ENCODE measurements around the gene A2M.
A peak's percentile ranks its signal among the peaks of the same experiment; 100 is the strongest.

Gene A2M

DNA sequence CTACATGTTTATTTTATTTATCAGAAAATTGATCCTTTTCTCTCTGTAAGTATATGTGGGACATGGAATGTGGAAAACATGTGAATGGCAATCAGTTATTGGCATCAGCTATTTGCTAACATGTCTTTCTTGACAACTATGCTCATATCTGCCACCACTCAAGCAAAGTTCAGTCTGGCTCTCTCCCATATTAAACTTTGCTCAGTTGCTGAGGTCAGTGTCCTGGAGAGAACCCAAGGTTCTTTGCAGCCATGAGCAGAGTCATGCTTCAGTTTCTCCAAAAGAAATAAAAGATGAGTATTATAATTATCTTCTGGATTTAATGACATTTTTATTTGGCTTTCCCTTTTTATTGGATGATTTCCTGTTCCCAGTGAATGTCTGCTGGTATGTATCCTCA, 42.6 kb downstream of the A2M start:
- DNase-seq (ENCODE audit: low spot score), result no peak

DNA sequence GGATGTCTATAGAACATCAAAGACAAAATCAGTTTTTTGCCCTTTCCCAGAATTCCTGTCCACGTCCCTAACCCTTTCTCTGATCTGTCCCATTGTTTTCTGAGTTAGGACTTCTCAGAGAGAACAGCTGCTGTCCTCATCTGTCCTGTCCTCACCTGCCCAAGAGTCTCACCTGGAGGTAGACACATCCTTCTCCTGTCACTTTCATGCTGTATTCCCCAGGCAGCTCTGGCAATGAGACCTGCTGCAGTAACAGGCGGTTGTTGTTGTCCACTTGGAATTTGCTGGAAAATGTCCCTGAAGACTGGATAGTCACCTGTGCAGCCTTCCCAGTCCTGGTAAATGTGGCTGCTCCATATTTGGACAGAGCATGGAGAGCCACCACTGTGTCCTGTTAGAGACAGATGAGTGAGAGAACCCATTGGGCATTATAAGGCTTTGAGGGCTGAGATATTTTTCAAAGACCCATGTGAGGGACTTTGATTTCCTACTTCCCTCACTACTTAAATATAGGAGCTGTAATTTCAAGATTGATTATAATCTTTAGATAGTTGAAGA, 43.2 kb downstream of the A2M start:
- no peak for DNase-seq (ENCODE audit: low spot score)

DNA sequence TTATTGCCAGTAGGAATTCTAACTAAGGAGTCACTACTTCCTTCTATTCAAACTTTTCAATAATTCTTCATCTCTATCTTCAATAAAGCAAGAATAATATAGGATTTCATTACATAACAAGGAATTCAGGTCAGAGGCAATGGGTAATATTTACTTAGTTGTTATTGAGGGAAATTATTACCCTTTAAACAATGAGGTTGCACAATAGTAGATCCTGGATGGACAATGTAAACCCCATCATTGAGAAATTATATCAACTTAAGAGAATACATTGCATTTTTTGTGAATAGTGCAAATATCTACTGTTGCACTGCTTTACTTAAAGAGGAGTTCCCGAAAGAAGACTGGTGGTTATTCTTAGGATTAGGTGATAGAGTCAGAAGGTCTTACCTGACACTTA, 43.8 kb downstream of the A2M start:
- DNase-seq (ENCODE audit: low spot score), result no peak

DNA sequence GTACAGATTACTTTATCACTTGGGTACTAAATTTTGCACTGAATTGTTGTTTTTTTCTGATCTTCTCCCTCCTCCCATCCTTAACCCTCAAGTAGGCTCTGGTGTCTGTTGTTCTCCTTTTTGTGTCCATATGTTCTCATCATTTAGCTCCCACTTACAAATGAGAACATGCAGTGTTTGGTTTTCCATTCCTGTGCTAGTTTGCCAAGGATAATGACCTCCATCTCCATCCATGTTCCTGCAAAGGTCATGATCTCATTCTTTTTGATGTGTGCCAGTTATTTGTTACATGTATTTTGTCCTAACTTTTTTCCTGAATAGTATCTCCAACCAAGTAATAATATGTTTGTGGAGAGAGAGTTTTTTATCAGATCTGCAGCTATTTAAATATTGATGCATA, 44.2 kb downstream of the A2M start:
- no peak for DNase-seq (ENCODE audit: low spot score)

DNA sequence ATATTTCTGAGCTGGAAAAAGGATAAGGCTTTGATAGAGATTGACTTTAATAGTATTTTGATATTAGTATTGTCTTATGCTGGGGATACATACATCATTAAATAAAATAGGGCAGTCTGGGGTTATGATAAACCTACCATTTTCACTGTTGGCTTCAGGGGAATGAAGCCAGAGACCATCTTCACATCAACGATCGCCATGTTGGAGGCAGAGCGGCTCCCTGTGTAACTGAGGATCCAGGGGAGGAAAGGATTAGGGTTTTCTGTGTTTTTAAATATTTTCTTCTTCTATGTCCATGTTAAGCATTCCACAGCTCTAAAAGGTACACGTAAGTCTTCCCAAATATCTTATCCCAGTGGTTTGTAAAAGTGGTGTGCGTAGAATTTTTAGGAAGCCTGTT, 45.4 kb downstream of the A2M start:
- no peak for DNase-seq (ENCODE audit: low spot score)

DNA sequence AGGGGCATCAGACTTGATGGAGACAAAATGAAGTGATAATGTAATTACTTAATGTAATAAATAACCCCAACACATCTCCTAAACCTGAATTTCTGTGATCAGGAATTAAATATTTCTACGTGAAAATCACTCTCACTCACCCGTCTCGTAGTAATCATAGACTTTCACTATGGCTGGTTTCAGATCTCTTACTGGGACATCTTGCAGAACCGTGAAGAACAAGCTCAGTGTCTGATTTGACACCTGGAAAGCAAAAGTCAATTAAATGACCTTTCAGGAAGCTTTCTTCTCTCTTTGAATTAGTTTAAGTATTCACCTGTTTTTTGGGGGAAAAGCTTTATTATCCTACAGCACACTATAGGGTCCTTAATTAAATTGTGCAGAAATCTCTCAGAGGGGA, 47.1 kb downstream of the A2M start:
- DNase-seq (ENCODE audit: low spot score), result no peak

DNA sequence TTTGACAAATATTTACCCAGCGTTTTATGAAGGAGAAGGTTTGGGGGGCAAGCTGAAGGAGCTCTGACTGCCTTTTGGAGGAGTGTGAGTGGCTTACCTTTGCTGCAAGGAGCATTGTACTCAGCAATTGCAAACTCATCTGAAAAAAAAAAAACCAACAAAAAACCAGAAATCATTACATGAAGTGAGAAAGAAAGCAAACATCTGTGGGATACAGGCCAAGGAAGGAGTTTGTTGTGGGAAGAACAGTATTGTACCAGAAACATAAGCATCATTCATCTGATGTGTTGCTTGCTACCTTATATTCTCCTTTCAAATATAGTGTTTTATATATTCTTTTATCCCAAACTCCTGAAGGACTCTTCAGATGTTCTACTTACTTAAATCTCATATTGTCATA, 47.6 kb downstream of the A2M start:
- DNase-seq (ENCODE audit: low spot score), result no peak

DNA sequence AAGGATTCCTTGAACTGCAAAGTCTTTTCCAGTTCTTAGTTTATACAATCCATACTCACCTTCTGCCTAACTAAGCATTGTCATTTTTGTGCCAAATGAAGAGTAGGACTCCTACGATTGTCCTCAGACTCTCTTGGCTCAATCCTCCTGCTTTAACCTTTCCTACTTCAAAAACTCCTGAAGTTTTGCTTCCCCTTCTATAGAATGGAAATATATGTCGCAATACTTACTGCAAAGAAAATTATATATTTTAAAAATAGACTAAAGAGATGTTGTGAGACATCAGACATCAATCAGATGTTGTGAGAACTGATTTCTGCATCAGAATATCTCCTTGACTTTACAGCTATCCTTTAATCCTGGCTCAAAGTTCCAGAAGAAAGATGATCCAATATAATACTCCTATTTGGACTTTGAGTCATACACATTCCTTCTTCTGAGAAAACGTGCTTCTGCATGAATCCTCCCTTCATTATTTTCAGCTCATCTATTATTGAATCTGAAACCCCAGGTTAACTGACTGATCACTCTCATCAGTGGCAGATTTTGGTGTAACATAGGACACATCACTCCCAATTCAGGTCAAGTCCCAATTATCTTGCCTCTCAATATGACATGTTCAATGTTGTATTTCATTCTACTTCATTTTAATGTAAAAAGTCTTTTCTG, 48.8 kb downstream of the A2M start:
- no peak for DNase-seq (ENCODE audit: low spot score)

DNA sequence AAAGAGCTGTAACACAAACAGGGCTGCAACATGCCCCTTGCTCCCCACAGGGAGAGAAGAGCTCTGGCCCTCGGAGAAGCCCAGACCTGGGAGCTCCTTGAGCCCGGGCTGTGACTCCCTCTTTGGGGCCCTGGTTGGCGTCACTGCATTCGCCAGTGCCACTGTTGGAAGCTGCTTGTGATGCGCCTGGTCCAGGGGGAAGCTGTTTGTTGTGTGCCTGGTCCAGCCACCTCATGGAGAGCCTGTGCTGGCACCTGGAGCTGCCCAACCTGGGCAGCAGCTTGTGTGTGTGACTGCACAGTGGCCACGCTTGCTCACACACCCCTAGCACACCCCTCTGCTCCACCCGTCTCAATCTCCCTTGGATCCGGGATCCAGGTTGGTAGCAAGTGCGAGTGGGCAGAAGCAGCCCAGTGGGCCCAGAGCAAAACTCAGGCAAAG, 49.5 kb downstream of the A2M start:
- DNase-seq (ENCODE audit: low spot score), result no peak

DNA sequence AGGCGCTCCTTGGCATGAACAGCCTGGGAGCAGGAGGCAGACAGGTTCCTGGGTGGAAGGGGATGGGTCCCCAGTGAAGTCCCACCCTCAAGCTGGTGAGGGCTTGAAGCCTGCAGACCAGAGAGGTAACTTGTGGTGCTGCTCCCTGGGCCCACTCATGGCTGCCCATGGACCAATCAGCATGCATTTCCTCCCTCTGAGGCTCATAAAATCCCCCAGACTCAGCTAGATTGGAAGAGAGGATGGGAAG, 50.2 kb downstream of the A2M start:
- no peak for DNase-seq (ENCODE audit: low spot score)

DNA sequence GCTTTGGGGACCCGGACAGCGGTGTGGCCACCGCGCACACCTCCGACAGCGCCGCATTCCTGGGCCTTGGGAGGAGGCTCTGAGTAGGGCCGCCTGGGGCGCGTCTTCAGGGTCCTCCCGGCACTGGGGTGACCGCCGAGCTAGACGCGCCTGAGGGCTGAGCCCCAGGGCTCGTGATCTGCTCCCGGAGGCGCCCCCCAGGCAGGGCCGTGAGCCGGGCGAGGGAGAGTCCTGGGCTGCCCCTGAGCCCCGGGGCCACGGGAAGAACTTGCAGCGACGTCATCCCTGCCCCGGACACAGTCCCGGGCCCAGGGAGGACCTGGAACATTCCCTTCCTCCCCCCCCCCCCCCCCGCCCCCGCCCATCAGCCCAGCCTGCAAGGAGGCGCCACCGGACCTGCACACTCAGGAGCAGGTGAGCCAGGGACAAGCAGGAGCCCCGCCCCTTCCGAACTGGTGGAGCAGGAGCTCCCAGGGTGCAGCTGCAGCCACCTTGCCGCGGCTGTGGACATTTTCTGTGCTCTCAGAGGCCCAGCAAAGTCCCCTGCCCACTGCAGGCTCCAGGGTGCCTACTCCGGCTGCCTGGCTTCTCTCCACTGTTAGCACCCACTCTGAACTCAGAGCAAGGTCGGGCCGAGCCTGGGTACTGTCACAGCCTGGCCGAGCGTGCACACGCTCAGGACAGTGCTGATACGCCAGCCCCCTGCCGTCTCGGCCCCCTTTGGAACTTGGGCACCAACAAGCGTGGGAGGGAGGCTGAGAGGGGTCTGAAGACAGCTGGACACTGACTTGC, 50.7 kb downstream of the A2M start:
- DNase-seq (ENCODE audit: low spot score), result peak; percentile 83

DNA sequence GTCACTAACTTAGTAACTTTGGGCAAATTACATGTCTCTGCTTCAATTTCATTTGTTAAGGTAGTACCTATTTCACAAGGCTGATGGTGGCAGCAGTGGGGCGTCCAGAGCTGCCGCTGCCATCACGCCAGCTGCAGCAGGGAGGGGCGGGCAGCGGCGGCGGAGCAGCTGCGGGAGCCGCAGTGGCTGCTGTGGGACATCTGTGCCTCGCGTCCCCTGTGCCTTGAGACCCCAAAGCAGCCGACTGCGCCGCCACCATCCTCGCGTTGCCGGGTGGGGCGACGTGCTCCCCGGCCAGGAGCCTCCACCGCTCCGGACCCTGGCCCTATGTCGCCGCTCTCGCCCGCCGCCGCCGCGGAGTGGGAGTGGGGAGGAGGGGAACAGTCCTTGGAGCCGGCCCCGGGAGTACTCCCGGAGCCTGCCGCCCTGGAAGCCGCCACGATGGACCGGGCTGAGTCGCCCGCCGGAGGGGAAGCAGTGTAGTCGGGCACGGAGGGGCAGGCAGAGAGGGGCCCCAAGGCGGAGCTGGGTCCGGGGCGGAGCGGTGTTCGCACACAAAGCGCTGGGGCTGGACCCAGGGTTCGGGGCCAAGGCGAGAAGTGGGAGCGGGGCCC, 51.4 kb downstream of the A2M start:
- peak; percentile 71 for DNase-seq (ENCODE audit: low spot score)

DNA sequence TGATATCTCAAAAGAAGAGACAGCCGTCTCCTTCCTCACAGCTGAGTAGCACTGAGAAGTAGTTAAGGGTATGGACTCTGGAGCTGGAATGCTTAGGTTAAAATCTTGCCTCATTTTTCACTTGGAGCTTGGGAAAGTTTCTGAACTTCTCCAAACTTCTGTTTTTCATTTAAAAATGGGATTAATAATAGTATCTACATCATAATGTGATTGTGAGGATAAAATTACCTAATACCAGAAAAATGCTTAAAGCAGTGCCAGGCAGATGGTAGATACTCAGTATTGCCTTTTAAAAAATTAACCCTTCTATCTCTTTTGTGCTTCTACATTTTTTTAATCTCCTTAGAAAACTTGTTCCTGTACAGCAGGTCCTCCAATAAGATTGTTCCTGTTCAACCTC, 63.1 kb downstream of the A2M start:
- no peak for DNase-seq (ENCODE audit: low spot score)

DNA sequence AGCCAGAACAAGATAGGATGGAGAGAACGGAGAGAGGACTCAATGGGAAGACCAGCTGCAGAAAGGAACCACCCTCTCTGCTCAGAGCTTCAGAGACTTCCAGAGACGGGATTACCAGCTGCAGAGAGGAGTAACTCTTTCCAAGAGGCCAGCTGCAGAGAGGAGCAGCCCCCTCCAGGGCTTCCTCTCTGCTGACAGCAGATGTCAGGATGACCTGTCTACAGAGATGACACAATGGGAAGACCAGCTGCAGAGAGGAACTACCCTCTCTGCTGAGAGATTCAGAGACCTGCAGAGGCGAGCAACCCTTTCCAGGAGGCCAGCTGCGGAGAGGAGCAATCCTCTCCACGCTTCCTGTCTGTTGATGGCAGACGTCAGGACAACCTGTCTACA, 64.6 kb downstream of the A2M start:
- no peak for DNase-seq (ENCODE audit: low spot score)

DNA sequence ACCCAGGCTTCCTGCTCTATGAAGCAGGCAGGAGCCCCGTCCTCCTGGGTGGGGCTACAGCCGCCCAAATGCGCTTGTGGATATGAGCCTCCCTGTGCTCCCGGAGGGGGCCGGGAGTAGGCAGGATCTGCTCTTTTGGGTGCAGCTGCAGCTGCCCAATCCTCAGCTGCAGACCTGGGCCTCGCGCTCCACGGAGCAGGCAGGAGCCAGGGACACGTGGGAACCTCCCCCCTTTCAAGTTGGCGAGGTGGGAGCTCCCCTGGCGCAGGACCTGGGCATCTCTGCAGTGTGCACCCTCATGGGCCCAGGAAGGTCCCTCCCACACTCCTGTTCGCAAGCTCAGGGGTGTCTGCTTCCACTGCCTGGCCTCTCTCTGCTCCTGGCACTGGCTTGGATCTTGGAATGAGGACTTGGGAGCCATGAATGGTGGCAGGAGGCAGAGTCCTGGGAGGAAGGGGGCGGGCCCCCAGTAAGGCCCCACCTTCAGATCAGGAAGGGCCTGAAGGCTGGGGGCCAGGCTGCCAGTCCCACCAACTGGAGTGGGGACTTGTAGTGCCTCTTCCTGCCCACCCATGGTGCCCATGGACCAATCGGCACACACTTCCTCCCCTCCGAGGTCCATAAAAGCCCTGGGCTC, 65.1 kb downstream of the A2M start:
- DNase-seq (ENCODE audit: low spot score), result no peak

DNA sequence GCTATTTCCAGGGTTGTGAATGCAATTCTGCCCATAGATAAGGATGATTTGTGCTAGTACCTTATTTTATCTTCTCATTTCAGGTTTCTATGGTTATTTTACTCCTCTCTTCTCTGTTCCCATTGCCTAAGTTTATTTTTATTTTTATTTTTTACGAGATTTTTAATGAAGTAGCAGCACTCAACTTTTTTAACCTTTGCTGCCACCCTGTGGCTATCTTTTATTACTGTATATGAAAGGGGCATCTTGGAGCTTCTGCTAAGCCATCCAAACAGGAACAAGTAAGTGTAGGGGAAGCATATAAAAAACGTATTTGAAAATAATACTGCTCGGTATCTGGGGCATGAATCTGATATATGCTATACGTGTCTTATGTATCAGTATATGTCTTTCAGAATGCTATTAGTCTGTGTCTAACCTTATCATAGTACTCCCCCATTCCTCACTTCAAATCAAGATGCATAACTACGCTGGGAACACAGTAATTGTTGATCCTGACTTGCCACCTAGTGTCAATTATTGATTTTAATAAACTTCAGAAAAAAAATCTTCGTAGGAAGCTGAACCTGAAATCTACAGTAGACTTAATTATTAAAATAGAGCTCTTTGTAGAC, 66.1 kb downstream of the A2M start:
- no peak for DNase-seq (ENCODE audit: low spot score)

DNA sequence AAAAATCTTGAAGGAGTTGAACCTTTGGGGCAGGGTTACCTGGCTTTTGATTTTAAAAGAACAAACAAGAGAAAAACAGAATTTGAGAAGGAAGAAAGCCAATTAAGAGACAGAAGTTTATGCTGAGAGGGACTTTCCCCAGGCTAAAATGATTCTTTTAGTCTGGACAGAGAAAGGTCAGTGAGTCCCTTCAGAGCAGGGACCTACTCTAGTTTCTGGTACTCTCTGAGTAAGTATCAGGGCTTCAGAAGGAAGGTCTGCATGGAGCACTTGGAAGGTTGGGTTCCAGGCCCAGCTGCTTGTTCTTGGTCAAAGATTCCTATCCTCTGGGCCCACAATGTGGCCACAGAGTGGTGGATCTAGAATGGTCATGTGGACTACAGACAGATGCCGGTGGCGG, 66.8 kb downstream of the A2M start:
- DNase-seq (ENCODE audit: low spot score), result no peak

DNA sequence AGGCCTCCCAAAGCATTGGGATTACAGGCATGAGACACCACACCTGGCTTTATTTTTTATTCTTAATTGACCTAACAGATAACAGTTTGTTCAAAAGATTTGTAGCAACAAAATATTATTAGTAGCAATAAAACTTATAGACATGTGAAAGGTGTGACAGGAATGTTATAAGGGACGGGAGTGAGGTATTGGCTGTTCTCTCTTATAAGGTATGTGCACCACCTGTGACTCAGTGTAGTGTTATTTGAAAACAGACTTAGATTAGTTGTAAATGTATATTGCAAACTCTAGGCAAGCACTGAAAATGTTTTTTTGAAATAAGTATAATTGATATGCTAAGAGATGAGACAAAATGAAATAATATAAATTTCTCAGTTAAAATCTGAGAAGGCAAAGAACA, 68.6 kb downstream of the A2M start:
- no peak for DNase-seq (ENCODE audit: low spot score)

DNA sequence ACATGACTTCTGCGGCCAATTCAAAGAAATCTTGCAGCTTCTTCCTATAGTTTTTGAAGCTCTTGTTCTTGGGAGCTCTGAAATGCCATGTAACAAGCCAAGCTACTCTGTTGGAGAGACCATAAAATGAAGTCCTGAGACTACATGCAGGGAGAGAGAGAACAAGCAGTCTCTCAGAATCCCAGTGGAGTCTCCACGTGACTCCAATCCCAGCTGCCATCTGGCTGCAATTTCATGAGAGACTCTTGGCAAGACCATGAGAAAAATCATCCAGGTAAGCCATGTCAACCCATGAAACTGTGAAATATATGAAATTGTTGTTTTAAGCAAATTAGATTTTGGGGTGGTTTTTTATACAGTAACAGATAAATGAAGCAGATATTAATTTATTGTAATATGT, 72.0 kb downstream of the A2M start:
- no peak for DNase-seq (ENCODE audit: low spot score)

DNA sequence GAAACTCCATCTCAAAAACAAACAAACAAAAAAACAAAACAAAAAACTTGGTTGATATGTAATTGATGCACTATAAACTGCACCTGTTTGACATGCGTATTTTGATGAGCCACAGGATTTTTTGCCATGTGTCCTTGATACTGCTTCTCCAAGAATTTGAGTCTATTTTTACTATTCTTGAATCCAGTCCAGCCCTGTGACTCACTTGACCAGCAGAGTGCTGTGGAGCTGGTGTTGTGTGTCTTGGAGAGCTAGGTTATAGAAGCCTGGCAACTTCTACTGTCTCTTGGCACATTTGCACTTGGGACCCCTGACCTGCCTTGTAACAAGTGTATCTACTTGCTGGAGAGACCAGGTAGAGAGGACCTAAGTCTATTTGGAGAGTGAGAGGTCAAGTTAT, 74.4 kb downstream of the A2M start:
- no peak for DNase-seq (ENCODE audit: low spot score)

DNA sequence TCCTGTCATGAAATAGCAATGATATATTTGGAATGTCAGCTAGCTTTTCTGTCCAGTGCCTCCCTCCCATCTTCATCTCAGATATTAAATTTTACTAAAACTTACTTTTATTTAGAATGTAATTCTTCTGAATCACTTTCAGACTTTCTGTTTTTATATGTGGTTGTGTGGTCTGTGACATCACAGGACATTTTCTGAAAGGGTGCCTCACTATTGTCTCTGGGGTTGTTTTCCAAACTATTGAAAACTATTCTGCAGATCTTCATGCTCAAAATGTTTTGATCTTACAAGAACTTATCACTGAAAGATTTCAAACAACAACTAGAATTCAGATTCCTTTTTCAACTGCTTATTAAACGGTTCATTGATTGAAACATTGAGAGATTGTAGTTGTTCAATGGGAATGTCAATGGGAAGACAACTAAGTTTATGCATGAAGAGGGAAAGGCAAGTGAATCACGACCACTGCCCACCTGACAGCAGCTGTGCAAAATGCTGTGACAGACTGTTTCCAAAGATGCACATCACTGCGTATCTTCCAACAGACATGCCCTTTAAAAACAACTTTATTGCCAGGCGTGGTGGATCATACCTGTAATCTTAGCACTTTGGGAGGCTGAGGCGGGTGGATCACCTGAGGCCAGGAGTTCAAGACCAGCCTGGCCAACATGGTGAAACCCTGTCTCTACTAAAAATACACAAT, 75.1 kb downstream of the A2M start:
- DNase-seq (ENCODE audit: low spot score), result no peak

DNA sequence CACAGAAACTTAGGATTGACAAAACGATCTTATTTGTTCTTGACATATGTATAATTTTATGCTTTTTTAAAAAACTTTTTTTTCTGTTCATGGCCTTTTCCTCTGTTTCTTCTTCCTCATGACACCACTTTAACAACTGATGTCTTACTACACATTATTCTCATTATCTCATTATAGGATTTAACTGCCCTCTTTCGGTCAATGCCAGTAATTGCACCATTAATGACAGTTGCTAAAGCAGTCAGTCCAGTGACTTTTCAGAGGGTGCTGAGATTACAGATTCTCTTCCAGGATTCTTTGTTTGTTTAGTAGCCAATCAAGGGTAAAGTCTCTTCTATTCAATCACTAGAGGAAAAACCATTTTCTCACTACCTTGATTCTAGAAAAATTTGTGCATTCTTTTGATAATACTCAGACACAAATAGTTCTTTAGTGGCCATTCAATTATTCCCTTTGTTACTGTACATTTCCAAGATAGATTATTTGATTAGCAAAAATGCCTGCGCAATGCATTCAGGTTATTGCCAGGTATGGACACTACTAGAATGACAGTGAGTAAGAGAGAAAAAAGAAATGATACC, 76.2 kb downstream of the A2M start:
- DNase-seq (ENCODE audit: low spot score), result peak; percentile 73
